ENCODE measurements around the gene EHD1.

- TF ChIP-seq POLR2A (IDR thresholded peaks at IDR 0.05), result no peak
- no peak for TF ChIP-seq CTCF (IDR thresholded peaks at IDR 0.05)
These were observed 37.8 kb upstream of the EHD1 start for GRCh38 chr11:64916040-64916774.

All from thyroid gland (tissue), 4 donors.